HG02759 (cell line): ENCODE data around the gene RHBDD3.
"Not testable (repeated sequence)": the region's sequence is repeated elsewhere in the genome, so short reads cannot be mapped to it uniquely, and the experiment has no call there.

Experiments
- ATAC-seq: cut with Tn5 transposase; IDR thresholded peaks from one replicate; pipeline ENCODE4 v1.9.1; 2021; ENCODE audit warnings: mild to moderate bottlenecking, moderate library complexity; ENCODE audit not compliant: unreplicated experiment

Gene RHBDD3

GRCh38 chr22:29251981-29252911 lies 15.5 kb downstream of the RHBDD3 start:
- ATAC-seq = no peak

GRCh38 chr22:29251265-29251664 lies 16.5 kb downstream of the RHBDD3 start:
- ATAC-seq = no peak

GRCh38 chr22:29247891-29248290 lies 19.9 kb downstream of the RHBDD3 start:
- not testable (repeated sequence) for ATAC-seq

- no peak for ATAC-seq
These were observed 22.0 kb downstream of the RHBDD3 start for GRCh38 chr22:29245626-29246385.

GRCh38 chr22:29244785-29245625 lies 22.8 kb downstream of the RHBDD3 start:
- no peak for ATAC-seq

DNA sequence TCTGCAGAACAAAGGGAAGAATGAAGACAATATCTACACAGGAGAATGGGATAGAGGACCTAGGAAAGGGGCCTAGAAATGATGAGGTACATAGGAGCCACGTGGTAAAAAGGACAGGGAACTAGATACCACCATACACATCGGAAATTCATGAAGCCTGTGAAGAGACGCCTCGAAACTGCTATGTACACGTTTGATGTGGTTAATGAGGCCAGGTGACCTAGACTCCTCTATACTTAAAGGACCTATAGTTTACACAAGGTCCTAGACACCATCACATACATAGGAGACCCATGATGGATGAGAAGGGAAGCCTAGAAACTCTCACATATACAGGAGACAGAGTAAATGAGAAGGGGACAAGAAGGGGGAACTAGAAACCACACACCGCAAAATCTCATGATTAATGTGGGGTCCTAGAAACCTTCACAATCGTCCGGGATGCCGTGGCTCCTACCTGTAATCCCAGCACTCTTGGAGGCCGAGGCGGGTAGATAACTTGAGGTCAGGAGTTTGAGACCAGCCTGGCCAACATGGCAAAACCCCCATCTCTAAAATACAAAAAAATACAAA lies 23.8 kb downstream of the RHBDD3 start:
- ATAC-seq = no peak

DNA sequence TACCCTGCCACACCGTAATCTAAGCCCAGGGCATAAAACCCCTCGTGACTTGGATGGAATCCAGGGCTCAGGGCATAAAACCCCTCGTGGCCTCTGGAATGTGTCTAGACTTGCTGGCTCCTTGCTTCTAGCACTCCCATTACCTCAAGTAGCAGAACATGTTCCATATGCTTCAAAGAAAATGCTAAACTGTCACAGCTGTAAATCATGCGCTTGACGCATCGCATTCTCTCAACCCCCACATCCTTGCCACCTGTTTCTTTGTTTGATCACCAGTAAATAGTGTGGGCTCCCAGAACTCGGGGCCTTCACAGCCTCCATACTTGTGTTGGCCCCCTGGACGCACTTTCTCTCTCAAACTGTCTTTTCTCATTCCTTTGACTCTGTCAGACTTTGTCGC lies 27.3 kb downstream of the RHBDD3 start:
- ATAC-seq = not testable (repeated sequence)

DNA sequence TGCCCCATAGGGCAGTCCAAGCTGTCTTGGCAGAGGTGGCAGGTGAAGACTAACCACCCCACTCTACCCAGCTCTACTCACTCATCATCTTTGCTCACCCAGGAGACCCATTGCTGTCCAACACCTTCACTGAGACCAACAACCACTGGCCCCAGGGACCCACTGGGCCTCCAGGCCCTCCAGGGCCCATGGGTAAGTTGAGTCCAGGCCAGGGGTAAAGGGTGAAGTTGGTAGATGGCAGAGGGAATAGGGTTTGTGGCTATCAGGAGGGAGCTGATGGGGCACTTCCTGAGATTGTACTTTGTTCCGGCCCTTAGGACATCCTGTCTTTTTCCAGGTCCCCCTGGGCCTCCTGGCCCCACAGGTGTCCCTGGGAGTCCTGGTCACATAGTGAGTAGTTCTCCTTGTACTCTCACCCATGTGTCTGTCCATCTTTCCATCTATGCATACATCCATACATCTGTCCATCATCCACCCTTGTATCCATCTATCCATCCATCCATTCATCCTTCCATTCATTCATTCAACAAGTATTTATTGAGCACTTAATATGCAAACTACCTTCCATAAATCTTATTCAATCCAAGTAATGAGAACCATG lies 34.4 kb downstream of the RHBDD3 start:
- ATAC-seq = no peak

DNA sequence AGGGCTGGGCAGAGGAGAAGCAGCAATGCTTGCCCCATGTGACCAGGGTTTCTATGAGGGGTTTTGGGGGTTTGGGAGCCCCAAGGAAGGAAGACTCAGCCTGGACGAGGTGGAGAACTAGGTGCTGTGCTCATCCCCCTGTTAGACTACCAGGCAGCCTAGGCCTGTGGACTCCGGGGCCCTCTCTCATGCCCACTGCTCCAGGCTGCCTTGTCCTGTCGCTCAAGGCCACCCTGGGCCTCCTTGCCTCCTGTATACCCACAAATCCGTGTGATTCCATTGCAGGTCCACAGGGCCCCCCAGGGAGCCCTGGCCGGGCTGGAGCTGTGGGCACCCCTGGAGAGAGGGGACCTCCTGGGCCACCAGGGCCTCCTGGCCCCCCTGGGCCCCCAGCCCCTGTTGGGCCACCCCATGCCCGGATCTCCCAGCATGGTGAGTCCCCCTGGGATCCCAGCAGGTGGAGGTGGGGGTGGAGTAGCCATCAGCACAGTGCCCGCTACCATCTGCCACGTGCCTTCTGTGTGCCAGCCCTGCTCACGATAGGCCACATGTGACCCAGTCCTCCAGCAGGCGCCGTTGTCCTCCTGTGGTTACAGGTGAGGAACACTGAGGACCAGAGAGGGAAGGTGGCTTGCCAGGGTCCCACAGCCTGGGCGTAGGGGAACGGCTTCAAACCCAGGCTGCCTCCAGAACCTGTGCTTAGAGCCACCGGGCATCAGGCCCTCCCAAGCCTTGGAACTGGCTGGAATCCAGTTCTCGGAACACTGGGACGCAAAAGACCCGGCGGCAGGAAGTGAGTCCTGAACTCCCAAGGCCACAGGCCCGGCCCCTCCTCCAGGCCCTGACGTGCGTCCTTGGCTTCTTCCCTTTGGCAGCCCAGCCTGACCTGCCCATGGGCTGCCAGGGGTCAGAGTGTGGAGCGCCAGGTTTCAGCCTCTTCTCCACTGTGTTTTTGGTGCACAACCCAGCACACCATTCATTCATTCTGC lies 35.5 kb downstream of the RHBDD3 start:
- ATAC-seq = no peak

- no peak for ATAC-seq
These were observed 36.6 kb downstream of the RHBDD3 start for GRCh38 chr22:29230972-29231875.

GRCh38 chr22:29226351-29226981 lies 41.3 kb downstream of the RHBDD3 start:
- ATAC-seq = no peak

DNA sequence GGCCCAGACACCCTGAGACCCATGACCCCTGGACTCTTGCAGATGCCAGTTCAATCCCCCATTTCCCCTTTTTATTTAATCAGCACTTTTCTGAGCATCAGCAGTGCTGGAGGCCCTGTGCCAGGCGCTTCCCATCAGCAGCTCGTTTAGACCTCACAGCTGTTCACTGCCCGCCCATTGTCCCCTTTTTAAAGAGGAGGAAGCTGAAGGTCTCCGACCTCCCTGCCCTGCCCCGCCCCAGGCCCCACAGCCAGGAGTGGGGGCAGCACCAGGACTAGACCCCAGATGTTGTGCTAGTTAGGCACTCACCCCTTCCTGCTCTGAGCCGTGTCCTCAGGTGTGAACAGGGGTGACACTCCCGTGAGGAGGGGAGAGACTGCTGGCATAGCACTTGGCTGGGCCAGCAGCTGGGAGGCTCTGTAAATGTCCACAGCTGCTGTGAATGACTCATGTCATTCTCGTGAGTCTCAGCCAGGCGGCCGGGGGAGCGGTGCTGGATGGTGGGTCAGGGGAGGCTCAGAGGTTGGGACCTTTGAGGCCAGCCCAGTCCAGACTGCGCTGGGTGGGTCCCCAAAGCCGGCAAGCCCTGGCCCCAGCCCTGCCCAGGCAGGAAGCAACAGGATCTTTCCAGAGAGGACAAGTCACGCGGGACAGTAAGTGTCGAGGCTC lies 42.2 kb downstream of the RHBDD3 start:
- ATAC-seq = no peak

DNA sequence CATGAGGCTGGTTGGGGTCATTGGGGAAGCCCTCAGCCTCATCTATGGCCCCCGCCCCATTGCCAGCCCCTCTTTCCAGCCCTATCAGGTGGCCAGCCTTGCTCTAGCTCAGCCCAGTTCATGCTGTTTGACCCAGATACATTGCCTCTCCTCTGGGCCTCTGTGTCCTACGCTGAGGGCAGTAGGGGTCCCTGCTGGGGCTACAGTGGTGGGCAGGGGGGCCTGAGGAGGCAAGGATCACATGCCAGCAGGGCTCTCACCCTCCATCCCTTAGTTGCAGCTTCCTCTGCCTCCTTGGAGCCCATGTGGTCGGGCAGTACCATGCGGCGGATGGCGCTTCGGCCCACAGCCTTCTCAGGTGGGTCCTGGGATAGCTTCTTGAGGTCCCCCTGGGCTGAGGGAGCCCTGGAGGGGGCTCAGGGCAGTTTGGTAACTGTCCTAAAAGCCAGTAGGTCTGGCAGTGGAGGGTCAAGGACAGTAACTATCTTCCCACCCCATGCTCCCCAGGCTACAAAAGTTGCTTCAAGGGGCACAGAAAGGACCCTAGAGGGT lies 42.8 kb downstream of the RHBDD3 start:
- ATAC-seq = no peak

- ATAC-seq = no peak
These were observed 43.5 kb downstream of the RHBDD3 start for GRCh38 chr22:29224121-29224858.

- no peak for ATAC-seq
These were observed 47.7 kb downstream of the RHBDD3 start for GRCh38 chr22:29219881-29220670.
